ENCODE measurements around the gene PTPRK. TPM values are rescaled to one million over a fixed set of nuclear protein-coding genes. Genes with fewer than 3 reads are reported as not detected.

Gene PTPRK
- total RNA-seq, 1 experiment from 2014 or later: 34.2 TPM

GRCh38 chr6:128070406-128070805 lies 450.0 kb downstream of the PTPRK start:
- BruUV-seq (replicated peaks): no TSS peak
- ChIA-PET POLR2A (no interaction called here), RAD21 (ENCODE audit: low non-redundant PET in 1 of 2, low total read pairs in 2 of 2, uncharacterized antibody in 2 of 2, unreplicated experiment in 2 of 2) (no interaction called here), CTCF (no interaction called here)
- H3K9me2 ChIP-seq (ENCODE audit: insufficient read depth): no peaks in the 10 kb centered on the region
- H3K4me3 ChIP-seq (replicated peaks in 1 of 2; ENCODE audit: low read depth in 1 of 2, low read length in 2 of 2): no peak overlapping the region
- H4K20me1 ChIP-seq (ENCODE audit: insufficient read depth): no peaks in the 10 kb centered on the region
- DNase-seq (ENCODE audit: low read depth, low spot score) (no peak), ATAC-seq (no peak)
- no peaks in the 10 kb centered on the region for H3K9me3 ChIP-seq (ENCODE audit: control insufficient read depth in 1 of 2, insufficient read depth in 1 of 2, low read depth in 1 of 2, low read length in 2 of 2)
- no peak overlapping the region for H3K9ac ChIP-seq (ENCODE audit: low read length)
- no peak overlapping the region for H2AFZ ChIP-seq (ENCODE audit: low read depth, low read length, poor library complexity, severe bottlenecking)
- no peak overlapping the region for H3K4me2 ChIP-seq (ENCODE audit: low read length)
- H3K36me3 ChIP-seq (ENCODE audit: control insufficient read depth in 1 of 2, insufficient read depth in 2 of 2, low read length in 2 of 2): no peaks in the 10 kb centered on the region
- H3K27ac ChIP-seq (ENCODE audit: low read depth, low read length): no peak overlapping the region
- TF ChIP-seq RAD21 (IDR thresholded peaks at IDR 0.05; ENCODE audit: low read depth) (no peak), MAX (IDR thresholded peaks at IDR 0.05) (no peak), ATF3 (IDR thresholded peaks at IDR 0.05) (no peak), EZH2phosphoT487 (IDR thresholded peaks at IDR 0.05; ENCODE audit: borderline replicate concordance) (no peak), REST (IDR thresholded peaks at IDR 0.05; ENCODE audit: low read depth) (no peak), EZH2 (IDR thresholded peaks at IDR 0.05) (no peak), SIN3A (IDR thresholded peaks at IDR 0.05; ENCODE audit: low read depth) (no peak), SP1 (IDR thresholded peaks at IDR 0.05; ENCODE audit: low read depth) (no peak), ZNF274 (IDR thresholded peaks at IDR 0.05; ENCODE audit: low read depth, low read length) (no peak), ZBTB33 (IDR thresholded peaks at IDR 0.05; ENCODE audit: extremely low read depth, insufficient replicate concordance, low read length) (no peak), CBX3 (IDR thresholded peaks at IDR 0.05; ENCODE audit: low read depth) (no peak), POLR2AphosphoS5 (IDR thresholded peaks at IDR 0.05; ENCODE audit: low read depth, low read length) (no peak), YY1 (IDR thresholded peaks at IDR 0.05; ENCODE audit: extremely low read depth, insufficient replicate concordance, low read depth, low read length) (no peak), CTCF (IDR thresholded peaks at IDR 0.05 in 2 of 3, conservative IDR thresholded peaks at IDR 0.05 in 1 of 3; ENCODE audit: borderline replicate concordance in 1 of 3, insufficient read depth in 1 of 3, low read depth in 2 of 3, low read length in 2 of 3) (no peak)
- intact Hi-C loops (cut with micrococcal nuclease): no loop called here
- H3K79me2 ChIP-seq (ENCODE audit: insufficient read depth, low read length): no peaks in the 10 kb centered on the region
- H3K4me1 ChIP-seq (ENCODE audit: control insufficient read depth in 1 of 2, insufficient read depth in 2 of 2, low read length in 2 of 2): no peaks in the 10 kb centered on the region
- no peaks in the 10 kb centered on the region for H3K27me3 ChIP-seq (ENCODE audit: insufficient read depth, low read length)
